GM23248 (cell line): ENCODE measurements around the gene ALDH4A1. TPM values are rescaled to one million over a fixed set of nuclear protein-coding genes. Genes with fewer than 3 reads are reported as not detected.

ENCODE experiments used
- DNase-seq: peaks from one replicate; pipeline ENCODE4 v3.0.0-alpha.2; 2015
- H2AFZ ChIP-seq: fragments of 200-600 bp; sonication (generic); 2 replicates; pipeline ENCODE4 v1.6.1; 2016; ENCODE audit warnings: antibody characterized with exemption
- H3F3A ChIP-seq: fragments of 200-600 bp; sonication (generic); 2 replicates; pipeline ENCODE4 v1.6.1; 2016; ENCODE audit warnings: mild to moderate bottlenecking, antibody characterized with exemption, mixed run types; ENCODE audit not compliant: insufficient read depth
- H3K27ac ChIP-seq: fragments of 200-600 bp; sonication (generic); 2 replicates; pipeline ENCODE4 v1.5.1; 2016; ENCODE audit warnings: mild to moderate bottlenecking
- H3K27me3 ChIP-seq: fragments of 200-600 bp; sonication (generic); replicated peaks from 2 replicates; pipeline ENCODE4 v1.6.1; 2016; ENCODE audit warnings: mild to moderate bottlenecking; ENCODE audit not compliant: insufficient read depth
- H3K36me3 ChIP-seq: fragments of 200-600 bp; sonication (generic); 2 replicates; pipeline ENCODE4 v1.6.1; 2016; ENCODE audit warnings: low read depth, mild to moderate bottlenecking
- H3K4me1 ChIP-seq: fragments of 200-600 bp; sonication (generic); 2 replicates; pipeline ENCODE4 v1.6.1; 2016; ENCODE audit warnings: mild to moderate bottlenecking; ENCODE audit not compliant: insufficient read depth
- H3K4me2 ChIP-seq: fragments of 200-600 bp; sonication (generic); one replicate; pipeline ENCODE4 v1.6.1; 2016; ENCODE audit warnings: mild to moderate bottlenecking; ENCODE audit not compliant: unreplicated experiment
- H3K4me3 ChIP-seq: fragments of 200-600 bp; sonication (generic); 2 replicates; pipeline ENCODE4 v1.5.1; 2016; ENCODE audit warnings: mild to moderate bottlenecking
- H3K79me2 ChIP-seq: fragments of 200-600 bp; sonication (generic); 2 replicates; pipeline ENCODE4 v1.6.1; 2016; ENCODE audit warnings: mild to moderate bottlenecking; ENCODE audit not compliant: insufficient read depth
- H3K9ac ChIP-seq: fragments of 200-600 bp; sonication (generic); 2 replicates; pipeline ENCODE4 v1.6.1; 2016; ENCODE audit warnings: mild to moderate bottlenecking
- H3K9me2 ChIP-seq: fragments of 200-600 bp; sonication (generic); 2 replicates; pipeline ENCODE4 v1.6.1; 2016; ENCODE audit warnings: mixed run types, mild to moderate bottlenecking, moderate library complexity; ENCODE audit not compliant: insufficient read depth
- H3K9me3 ChIP-seq: fragments of 200-600 bp; sonication (generic); one replicate; pipeline ENCODE4 v1.6.1; 2017; ENCODE audit warnings: low read depth
- H4K20me1 ChIP-seq: fragments of 200-600 bp; sonication (generic); 2 replicates; pipeline ENCODE4 v1.6.0; 2016; ENCODE audit not compliant: insufficient read depth
- EZH2 ChIP-seq: fragments of 200-600 bp; sonication (generic); IDR thresholded peaks from 2 replicates; pipeline ENCODE4 v1.6.1; 2018; ENCODE audit warnings: antibody characterized with exemption, mild to moderate bottlenecking; ENCODE audit not compliant: insufficient read depth, poor library complexity, severe bottlenecking
- EZH2phosphoT487 ChIP-seq: fragments of 200-600 bp; sonication (generic); IDR thresholded peaks from 2 replicates; pipeline ENCODE4 v1.6.1; 2018; ENCODE audit warnings: antibody characterized with exemption, moderate library complexity, mild to moderate bottlenecking, low read depth; ENCODE audit not compliant: insufficient read depth
- WGBS, 2 experiments: methylation state at CpG; one replicate each; pipeline ENCODE4 v1.1.6; 2015 to 2017; ENCODE audit warnings: low lambda C conversion rate in 2 of 2, low coverage in 1 of 2; ENCODE audit errors: missing lambda C conversion rate in 2 of 2; 5-methylcytosine and 5-hydroxymethylcytosine counted together
- in situ Hi-C: fragments of 300-500 bp; cut with MboI; formaldehyde crosslinking; loops from 2 replicates; pipeline ENCODE4 v1.15.0; 2020
- polyA plus RNA-seq: library from polyadenylated mRNA; unstranded; fragments of >200 nt; fragmentation: Nextera tagmentation; extraction: Ambion mirVana; gene quantifications from 2 replicates; pipeline ENCODE4 v1.2.1, GENCODE V29; 2016
- total RNA-seq: library from RNA; depleted of rRNA; stranded (reverse); fragments of >200 nt; shearing (Covaris generic); gene quantifications from 2 replicates; pipeline ENCODE4 v1.2.3, GENCODE V29; 2014

The ALDH4A1 gene
- total and polyA plus RNA-seq, 2 experiments from 2014 or later = 10.9 to 13.3 TPM

DNA sequence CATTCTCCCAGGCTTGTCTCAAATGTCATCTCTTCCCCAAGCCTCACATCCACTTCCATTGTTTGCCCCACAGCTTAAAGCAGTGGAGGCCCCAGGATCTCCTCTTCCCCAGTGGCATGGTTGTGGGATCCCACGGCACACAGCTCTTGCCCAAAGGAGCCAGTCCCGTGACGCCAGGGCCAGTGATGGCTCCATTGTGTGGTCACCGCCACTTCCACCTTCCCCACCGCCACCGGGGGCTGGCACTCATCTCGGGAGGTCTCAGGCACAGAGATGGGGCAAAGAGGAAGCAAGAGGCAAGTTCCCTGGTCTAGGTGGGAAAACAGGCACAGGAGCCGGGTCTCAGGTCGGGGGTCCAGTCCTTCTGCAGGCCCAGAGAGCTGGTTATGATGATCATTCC, 22.9 kb upstream of the ALDH4A1 start:
- WGBS, 2 experiments = 88 to 90% methylated on average over 9 of the region's 9 CpGs
- H3K4me3 ChIP-seq = no peak overlapping the region
- no peak for DNase-seq
- H3K27me3 ChIP-seq = no peaks in the 10 kb centered on the region
- H3K4me1 ChIP-seq = peaks cover 70% of the 10 kb centered on the region
- H3K79me2 ChIP-seq = peaks cover 86% of the 10 kb centered on the region
- H3K36me3 ChIP-seq = 0 out of 2 replicates have a peak, but pooled peaks cover under 1% of the 10 kb centered on the region
- H3K4me2 ChIP-seq = no peak overlapping the region
- H3K9ac ChIP-seq = no peak overlapping the region
- no peaks in the 10 kb centered on the region for H4K20me1 ChIP-seq
- H3K9me3 ChIP-seq = no peaks in the 10 kb centered on the region
- in situ Hi-C loops = no loop called here
- TF ChIP-seq EZH2phosphoT487 (no peak), EZH2 (no peak)
- no peaks in the 10 kb centered on the region for H3K9me2 ChIP-seq
- H3K27ac ChIP-seq = no peak overlapping the region
- peaks cover 16% of the 10 kb centered on the region for H3F3A ChIP-seq
- H2AFZ ChIP-seq = no peak overlapping the region

DNA sequence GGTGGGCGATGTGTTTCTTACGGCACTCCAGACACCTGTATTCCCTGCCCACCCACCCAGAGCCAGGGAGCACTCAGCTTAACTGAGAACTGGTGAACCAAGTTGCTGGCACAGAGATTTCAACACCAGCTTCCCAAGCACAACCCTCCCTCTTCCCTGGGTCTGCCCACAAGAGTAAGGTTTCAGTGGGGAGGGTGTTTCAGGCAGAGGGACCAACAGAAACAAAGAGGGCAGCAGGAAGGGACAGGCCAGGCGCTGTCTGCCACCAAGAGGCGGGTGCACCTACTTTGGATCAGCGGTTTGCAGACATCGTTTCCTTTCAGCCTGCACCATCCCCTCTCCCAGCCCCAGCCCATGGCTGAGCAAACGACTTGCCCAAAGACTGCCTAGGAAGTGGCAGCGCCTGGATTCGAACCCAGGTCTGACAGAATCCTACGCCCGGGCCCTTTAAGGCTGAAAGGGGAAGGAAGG, 21.9 kb upstream of the ALDH4A1 start:
- in situ Hi-C loops = no loop called here
- peak overlapping the region; percentile 84; the same call in 1 of the 2 replicates for H3K27ac ChIP-seq
- peak overlapping the region; percentile 46; the same call in 1 of the 2 replicates for H3K9ac ChIP-seq
- H2AFZ ChIP-seq = no peak overlapping the region
- peaks cover 86% of the 10 kb centered on the region for H3K79me2 ChIP-seq
- peaks cover 62% of the 10 kb centered on the region for H3K4me1 ChIP-seq
- peaks cover 4% of the 10 kb centered on the region; the same call in 1 of the 2 replicates for H3K36me3 ChIP-seq
- 29 to 31% methylated on average over 9 to 11 of the region's 11 CpGs for WGBS, 2 experiments
- no peaks in the 10 kb centered on the region for H3K9me3 ChIP-seq
- no peaks in the 10 kb centered on the region for H3K9me2 ChIP-seq
- H3K4me3 ChIP-seq = no peak overlapping the region
- no peaks in the 10 kb centered on the region for H3K27me3 ChIP-seq
- no peaks in the 10 kb centered on the region for H4K20me1 ChIP-seq
- TF ChIP-seq EZH2phosphoT487 (no peak), EZH2 (no peak)
- no peak overlapping the region for H3K4me2 ChIP-seq
- H3F3A ChIP-seq = peaks cover 16% of the 10 kb centered on the region
- DNase-seq = peak; percentile 66

DNA sequence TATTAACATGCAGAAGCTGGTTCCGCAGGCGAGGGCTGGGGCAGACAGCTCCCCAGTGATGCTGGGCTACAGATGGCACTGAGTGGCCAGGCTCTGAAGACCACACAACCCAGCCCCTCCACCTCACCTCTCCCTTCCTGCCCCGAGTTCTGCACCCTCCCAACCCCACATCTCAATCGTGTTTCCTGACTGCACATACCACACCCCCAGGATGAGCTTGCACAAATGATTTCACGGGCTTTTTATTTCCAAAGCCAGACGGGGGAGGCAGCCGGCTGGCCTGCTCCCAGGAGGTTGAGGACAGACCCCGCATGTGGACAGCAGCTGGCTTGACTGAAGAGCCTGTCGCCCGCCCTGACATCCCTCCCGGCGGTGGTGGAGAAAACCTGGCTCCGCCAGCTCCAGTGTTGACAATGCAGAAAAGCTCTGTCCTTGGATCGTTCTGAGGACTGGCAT, 21.4 kb upstream of the ALDH4A1 start:
- H3K9me2 ChIP-seq = no peaks in the 10 kb centered on the region
- peaks cover 57% of the 10 kb centered on the region for H3K4me1 ChIP-seq
- no peaks in the 10 kb centered on the region for H3K27me3 ChIP-seq
- in situ Hi-C loops = no loop called here
- H3K36me3 ChIP-seq = peaks cover 4% of the 10 kb centered on the region; the same call in 1 of the 2 replicates
- H3K27ac ChIP-seq = peak overlapping the region; percentile 84; the same call in 1 of the 2 replicates
- H4K20me1 ChIP-seq = no peaks in the 10 kb centered on the region
- DNase-seq = peak; percentile 57
- H3K79me2 ChIP-seq = peaks cover 82% of the 10 kb centered on the region
- H3K4me2 ChIP-seq = peak overlapping the region; percentile 54
- no peaks in the 10 kb centered on the region for H3K9me3 ChIP-seq
- 0 out of 2 replicates have a peak overlapping the region, but pooled peaks have one; percentile 10 for H3K4me3 ChIP-seq
- 20 to 22% methylated on average over 14 of the region's 14 CpGs for WGBS, 2 experiments
- peaks cover 16% of the 10 kb centered on the region for H3F3A ChIP-seq
- no peak for TF ChIP-seq EZH2
- TF ChIP-seq EZH2phosphoT487 = no peak
- H2AFZ ChIP-seq = no peak overlapping the region
- H3K9ac ChIP-seq = peak overlapping the region; percentile 46; the same call in 1 of the 2 replicates

DNA sequence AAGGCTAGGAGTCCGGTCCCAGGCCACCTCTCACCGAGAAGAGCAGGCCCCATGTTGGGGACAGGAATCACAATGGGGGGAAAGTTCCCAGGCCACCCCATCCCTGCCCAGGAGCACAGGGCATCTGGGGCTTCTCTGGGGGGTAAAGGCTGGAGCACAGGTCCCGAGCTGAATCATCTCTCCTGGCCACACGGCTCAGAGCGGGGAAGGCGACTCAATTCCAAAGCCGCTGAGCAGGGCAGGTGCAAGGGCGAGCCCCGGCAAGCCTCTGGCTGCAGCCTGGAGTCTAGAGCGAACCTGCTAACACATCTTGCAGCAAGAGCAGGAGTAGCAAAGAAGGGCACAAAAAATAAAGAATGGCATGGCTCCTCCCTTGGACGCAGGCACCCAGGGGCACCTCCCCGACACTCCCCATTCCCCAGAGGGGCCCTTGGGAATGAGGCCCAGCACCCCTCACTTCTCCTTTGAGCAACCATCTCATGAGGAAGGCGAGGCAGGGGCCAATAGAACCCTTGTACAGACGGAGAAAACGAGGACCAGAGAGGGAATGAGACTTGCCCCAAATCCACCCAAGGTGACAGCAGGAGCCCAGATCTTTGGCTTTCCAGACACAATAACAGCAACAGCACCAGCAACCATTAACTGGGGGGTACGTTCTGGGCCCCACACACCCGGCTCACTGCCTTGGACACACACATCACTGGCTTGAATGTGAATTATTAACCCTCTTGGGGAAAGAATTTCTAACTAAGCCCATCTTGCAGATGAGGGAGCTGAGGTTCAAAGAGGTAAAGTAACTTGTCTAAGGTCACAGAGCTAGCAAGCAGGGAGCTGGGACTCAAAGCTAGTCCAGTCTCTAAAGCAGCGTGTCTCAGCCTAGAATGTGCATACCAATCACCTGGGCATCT, 20.7 kb upstream of the ALDH4A1 start:
- Histone ChIP-seq H3K4me3 (peak overlapping the region; percentile 30; the same call in 1 of the 2 replicates), H3K9me2 (no peaks in the 10 kb centered on the region), H3K4me1 (peaks cover 50% of the 10 kb centered on the region), H3K4me2 (peak overlapping the region; percentile 54), H3F3A (peaks cover 16% of the 10 kb centered on the region), H3K79me2 (peaks cover 76% of the 10 kb centered on the region), H3K9me3 (no peaks in the 10 kb centered on the region), H3K9ac (peak overlapping the region; percentile 64), H3K27ac (peak overlapping the region; percentile 84), H3K36me3 (peaks cover 4% of the 10 kb centered on the region; the same call in 1 of the 2 replicates), H2AFZ (no peak overlapping the region), H3K27me3 (no peaks in the 10 kb centered on the region), H4K20me1 (no peaks in the 10 kb centered on the region)
- DNase-seq = no peak
- in situ Hi-C loops = no loop called here
- WGBS, 2 experiments = 72 to 76% methylated on average over 18 of the region's 18 CpGs
- TF ChIP-seq EZH2phosphoT487 = no peak
- no peak for TF ChIP-seq EZH2
